Kidney (tissue), 14 donors: ENCODE results near the gene FRMD6. TPM values are rescaled to one million over a fixed set of nuclear protein-coding genes. Genes with fewer than 3 reads are reported as not detected.

Experiments used
- DNase-seq, 5 donors: peaks; one replicate each; pipeline ENCODE4 v3.0.0-alpha.2; 2013 to 2020
- FAIRE-seq: peaks from 2 replicates; lab custom pipeline; 2012; peaks lifted over from hg19 to GRCh38; lab: Jason Lieb, UNC
- H3K27ac ChIP-seq, 2 donors: one replicate each; pipeline ENCODE4 v1.7.0; 2013; ENCODE audit warnings: low read depth in 2 of 2, low read length in 2 of 2, inconsistent platforms in 1 of 2
- H3K27me3 ChIP-seq: one replicate; pipeline ENCODE4 v1.7.1; 2013; ENCODE audit warnings: low read length, inconsistent platforms; ENCODE audit not compliant: control insufficient read depth, insufficient read depth
- H3K36me3 ChIP-seq, 3 donors: one replicate each; pipeline versions ENCODE4 v1.7.0 to v1.7.1; 2013; ENCODE audit warnings: low read length in 3 of 3, control low read depth in 1 of 3, inconsistent platforms in 1 of 3; ENCODE audit not compliant: insufficient read depth in 3 of 3, control insufficient read depth in 2 of 3
- H3K4me1 ChIP-seq, 3 donors: one replicate each; pipeline versions ENCODE4 v1.7.0 to v1.7.1; 2013; ENCODE audit warnings: low read length in 3 of 3, inconsistent platforms in 1 of 3, low read depth in 1 of 3; ENCODE audit not compliant: control insufficient read depth in 2 of 3, insufficient read depth in 2 of 3
- H3K4me3 ChIP-seq, 3 donors: one replicate each; pipeline versions ENCODE4 v1.7.0 to v1.8.1; 2013; ENCODE audit warnings: low read length in 3 of 3, control low read depth in 1 of 3, inconsistent platforms in 1 of 3
- H3K9ac ChIP-seq, 3 donors: one replicate each; pipeline versions ENCODE4 v1.7.0 to v1.7.1; 2013; ENCODE audit warnings: low read length in 3 of 3, control low read depth in 1 of 3, inconsistent platforms in 1 of 3
- H3K9me3 ChIP-seq, 3 donors: one replicate each; pipeline versions ENCODE4 v1.7.0 to v1.7.1; 2013; ENCODE audit warnings: low read length in 3 of 3, control low read depth in 1 of 3, inconsistent platforms in 1 of 3; ENCODE audit not compliant: control insufficient read depth in 2 of 3, insufficient read depth in 1 of 3
- CTCF ChIP-seq: IDR thresholded peaks from 3 replicates; pipeline ENCODE4 v1.5.1; 2012; ENCODE audit warnings: mild to moderate bottlenecking, moderate library complexity, borderline replicate concordance; ENCODE audit not compliant: insufficient read depth; ENCODE audit errors: extremely low read depth
- intact Hi-C: fragments of 100-400 bp; cut with DNase I; formaldehyde crosslinking; loops from one replicate; pipeline ENCODE4 v1.11.1; 2022
- polyA plus RNA-seq: library from polyadenylated mRNA; stranded (reverse); fragments of 350-450 nt; fragmentation: Illumina TruSeq; extraction: RNeasy Lipid Tissue Mini Kit (QIAGEN cat#74804); gene quantifications from one replicate; pipeline ENCODE4 v1.2.3, GENCODE V29; 2014; ENCODE audit warnings: low read depth, low replicate concordance; ENCODE audit not compliant: insufficient read depth
- total RNA-seq: library from RNA; stranded (reverse); fragmentation: NEBNext Ultra II Directional; extraction: Animal tissue kit (Norgen Biotek cat#: 25700); gene quantifications from one replicate; pipeline ENCODE4 v1.2.1, GENCODE V29; 2021
- donor health status: control.
- donor health status: control.
- donor health status: control.
- donor health status: control.
- donor health status: control.
- donor health status: DM: yes; HTN: yes; CAD: no.
- donor health status: Normal renal cell carcinoma (clear cell type).

FRMD6 gene
- total and polyA plus RNA-seq, 2 donors from 2014 or later: 2.4 to 16.5 TPM

- no peak overlapping the region for H3K4me3 ChIP-seq
- no peaks in the 10 kb centered on the region for H3K36me3 ChIP-seq
- TF ChIP-seq CTCF: no peak
- no peak overlapping the region for H3K27ac ChIP-seq
- no peak overlapping the region for H3K9ac ChIP-seq
- H3K27me3 ChIP-seq: no peaks in the 10 kb centered on the region
- intact Hi-C loops: no loop called here
- DNase-seq (no peak), FAIRE-seq (no peak)
- no peaks in the 10 kb centered on the region for H3K9me3 ChIP-seq
- H3K4me1 ChIP-seq: no peaks in the 10 kb centered on the region
These were observed 52.1 kb downstream of the FRMD6 start for GRCh38 chr14:51703787-51704186.

GRCh38 chr14:51704545-51704944 is 52.8 kb downstream of the FRMD6 start:
- H3K4me1 ChIP-seq: no peaks in the 10 kb centered on the region
- no peak for TF ChIP-seq CTCF
- H3K4me3 ChIP-seq: no peak overlapping the region
- no peak for DNase-seq
- no peak overlapping the region for H3K9ac ChIP-seq
- intact Hi-C loops: no loop called here
- no peaks in the 10 kb centered on the region for H3K27me3 ChIP-seq
- H3K27ac ChIP-seq: no peak overlapping the region
- H3K9me3 ChIP-seq: no peaks in the 10 kb centered on the region
- no peaks in the 10 kb centered on the region for H3K36me3 ChIP-seq
- no peak for FAIRE-seq

- H3K9me3 ChIP-seq: no peaks in the 10 kb centered on the region
- no peak overlapping the region for H3K4me3 ChIP-seq
- FAIRE-seq (no peak), DNase-seq (no peak)
- TF ChIP-seq CTCF: no peak
- no peaks in the 10 kb centered on the region for H3K4me1 ChIP-seq
- intact Hi-C loops: no loop called here
- no peaks in the 10 kb centered on the region for H3K27me3 ChIP-seq
- no peak overlapping the region for H3K9ac ChIP-seq
- H3K27ac ChIP-seq: no peak overlapping the region
- peaks cover 0 to 2% (median 0%) of the 10 kb centered on the region in 3 donors for H3K36me3 ChIP-seq
These were observed 55.6 kb downstream of the FRMD6 start for GRCh38 chr14:51707327-51707726.

- no peaks in the 10 kb centered on the region for H3K9me3 ChIP-seq
- H3K4me1 ChIP-seq: no peaks in the 10 kb centered on the region
- intact Hi-C loops: no loop called here
- no peak for FAIRE-seq
- no peak for DNase-seq
- no peak overlapping the region for H3K4me3 ChIP-seq
- H3K27ac ChIP-seq: no peak overlapping the region
- peaks cover 0 to 2% (median 0%) of the 10 kb centered on the region in 3 donors for H3K36me3 ChIP-seq
- H3K9ac ChIP-seq: no peak overlapping the region
- no peak for TF ChIP-seq CTCF
- no peaks in the 10 kb centered on the region for H3K27me3 ChIP-seq
These were observed 59.8 kb downstream of the FRMD6 start for GRCh38 chr14:51711505-51711904.
